GM12873 (cell line): ENCODE data around the gene CREB1.

Experiments
- TF ChIP-seq, protein P1 (sequence below): IDR thresholded peaks from 2 replicates; pipeline ENCODE4 v1.5.1; 2012; ENCODE audit warnings: low read depth, mild to moderate bottlenecking, moderate library complexity, low read length, control low read depth; ENCODE audit not compliant: insufficient read depth; ENCODE audit errors: missing control alignments

Gene CREB1

GRCh38 chr2:207505171-207505570 is 24.6 kb upstream of the CREB1 start:
- TF ChIP-seq, protein P1, sequence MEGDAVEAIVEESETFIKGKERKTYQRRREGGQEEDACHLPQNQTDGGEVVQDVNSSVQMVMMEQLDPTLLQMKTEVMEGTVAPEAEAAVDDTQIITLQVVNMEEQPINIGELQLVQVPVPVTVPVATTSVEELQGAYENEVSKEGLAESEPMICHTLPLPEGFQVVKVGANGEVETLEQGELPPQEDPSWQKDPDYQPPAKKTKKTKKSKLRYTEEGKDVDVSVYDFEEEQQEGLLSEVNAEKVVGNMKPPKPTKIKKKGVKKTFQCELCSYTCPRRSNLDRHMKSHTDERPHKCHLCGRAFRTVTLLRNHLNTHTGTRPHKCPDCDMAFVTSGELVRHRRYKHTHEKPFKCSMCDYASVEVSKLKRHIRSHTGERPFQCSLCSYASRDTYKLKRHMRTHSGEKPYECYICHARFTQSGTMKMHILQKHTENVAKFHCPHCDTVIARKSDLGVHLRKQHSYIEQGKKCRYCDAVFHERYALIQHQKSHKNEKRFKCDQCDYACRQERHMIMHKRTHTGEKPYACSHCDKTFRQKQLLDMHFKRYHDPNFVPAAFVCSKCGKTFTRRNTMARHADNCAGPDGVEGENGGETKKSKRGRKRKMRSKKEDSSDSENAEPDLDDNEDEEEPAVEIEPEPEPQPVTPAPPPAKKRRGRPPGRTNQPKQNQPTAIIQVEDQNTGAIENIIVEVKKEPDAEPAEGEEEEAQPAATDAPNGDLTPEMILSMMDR = no peak

DNA sequence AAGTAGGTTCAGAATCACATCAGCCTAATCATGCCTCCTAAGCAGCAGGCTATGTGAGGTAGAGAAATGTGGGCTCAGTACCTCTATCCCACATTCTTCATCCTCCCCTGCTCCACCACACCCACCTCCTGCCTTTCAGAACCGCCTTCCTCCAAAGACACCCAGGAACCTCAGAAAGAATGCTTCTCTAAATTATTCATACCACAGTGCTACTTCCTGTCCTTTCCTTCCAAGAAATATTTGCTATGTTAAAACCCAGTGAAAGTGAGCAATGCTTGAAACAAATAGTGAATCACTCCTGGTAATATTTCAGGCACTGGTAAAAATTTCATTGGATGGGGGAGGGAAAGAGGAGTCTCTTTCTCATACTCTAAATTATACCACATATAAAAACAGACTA is 24.0 kb upstream of the CREB1 start:
- TF ChIP-seq, protein P1 = no peak

DNA sequence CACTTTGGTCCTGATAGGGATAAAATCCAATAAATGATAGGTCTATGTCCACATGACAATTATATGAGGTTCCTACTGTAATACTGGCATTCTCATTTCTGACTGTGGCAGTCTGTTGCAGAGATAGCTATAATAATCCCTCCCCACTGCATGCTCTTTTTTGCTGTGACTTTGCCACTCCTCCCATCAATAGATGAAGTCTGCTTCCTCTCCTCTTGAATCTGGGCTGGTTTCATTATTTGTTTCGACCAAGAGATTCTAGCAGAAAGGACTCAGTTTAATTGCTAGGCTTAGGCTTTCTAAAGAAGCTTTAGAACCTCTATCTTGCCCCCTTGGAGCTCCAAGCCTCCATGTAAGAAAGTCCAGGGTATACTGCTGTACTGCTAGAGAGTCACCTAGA is 23.3 kb upstream of the CREB1 start:
- TF ChIP-seq, protein P1 = no peak

- TF ChIP-seq, protein P1 = no peak
Measured at GRCh38 chr2:207510148-207510547, 19.6 kb upstream of the CREB1 start.

GRCh38 chr2:207511851-207512250 is 17.9 kb upstream of the CREB1 start:
- TF ChIP-seq, protein P1 = no peak

DNA sequence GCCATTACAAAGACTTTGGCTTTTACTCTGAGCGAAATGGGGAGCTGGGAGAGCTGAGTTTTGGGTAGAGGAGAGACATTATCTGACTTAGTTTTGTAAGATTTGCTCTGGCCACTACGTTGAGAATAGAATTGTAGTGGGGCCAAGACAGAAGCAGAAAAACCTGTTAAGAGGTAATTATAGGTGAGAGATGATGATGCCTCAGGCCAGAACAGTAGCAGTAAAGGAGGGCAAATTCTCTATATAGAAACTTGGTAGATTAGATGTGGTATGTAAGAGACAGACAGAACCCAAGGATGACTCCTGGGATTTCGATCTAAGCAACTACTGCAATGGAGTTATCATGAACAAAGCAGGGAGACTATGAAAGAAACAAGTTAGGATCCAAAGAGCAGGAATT is 17.4 kb upstream of the CREB1 start:
- TF ChIP-seq, protein P1 = no peak

GRCh38 chr2:207513551-207514257 is 16.1 kb upstream of the CREB1 start:
- TF ChIP-seq, protein P1 = no peak

DNA sequence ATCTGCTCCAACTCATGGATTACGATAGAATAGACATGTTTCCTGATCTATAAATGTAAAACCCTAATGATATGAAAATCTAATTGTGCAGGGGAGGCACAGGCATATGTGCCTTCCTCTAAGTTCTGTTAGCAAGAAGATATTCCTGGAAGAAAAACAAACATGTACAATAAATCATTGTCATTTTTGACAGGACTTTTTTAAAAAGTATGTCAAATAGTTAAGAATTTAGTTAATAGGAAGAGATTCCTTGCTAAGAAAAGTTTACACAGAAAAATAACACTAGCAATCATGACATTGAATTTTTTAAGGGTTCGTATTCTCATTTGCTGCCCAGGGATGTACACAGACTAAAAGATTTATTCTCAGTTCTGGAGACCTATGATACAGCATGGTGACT is 15.3 kb upstream of the CREB1 start:
- TF ChIP-seq, protein P1 = no peak
